Measurements from ENCODE around the gene CAPN15.

- no peak for TF ChIP-seq EZH2 (IDR thresholded peaks at IDR 0.05; ENCODE audit: borderline replicate concordance, low read depth, low read length, poor library complexity, severe bottlenecking)
- TF ChIP-seq CTCF (conservative IDR thresholded peaks at IDR 0.05; ENCODE audit: low read depth, low read length): no peak
Observed at GRCh38 chr16:502179-502943, 25.2 kb upstream of the CAPN15 start.

Measured in A673 (cell line).